H1 (cell line): ENCODE results near the gene ZNF385B. TPM values are rescaled to one million over a fixed set of nuclear protein-coding genes. Genes with fewer than 3 reads are reported as not detected.

Source experiments
- CTCF ChIA-PET: fragments of 300-600 bp; sonication (Branson Sonifier 250); formaldehyde crosslinking; loops from one replicate; lab custom pipeline; 2021; ENCODE audit not compliant: partially characterized antibody; lab: Charles Lee
- POLR2A ChIA-PET: fragments of 300-600 bp; sonication (Branson Sonifier 250); formaldehyde crosslinking; loops from one replicate; lab custom pipeline; 2021; ENCODE audit warnings: inconsistent platforms; ENCODE audit not compliant: partially characterized antibody; lab: Charles Lee
- DNase-seq, 2 experiments: peaks; one replicate each; pipeline versions ENCODE4 v3.0.0 to v3.0.0-alpha.2; 2010 to 2022; ENCODE audit warnings: low spot score in 2 of 2, low read depth in 1 of 2, mixed read lengths in 1 of 2
- FAIRE-seq: peaks from 2 replicates; lab custom pipeline; 2011; peaks lifted over from hg19 to GRCh38; lab: Jason Lieb, UNC
- H2AFZ ChIP-seq: 2 replicates; pipeline ENCODE4 v1.8.1; 2012; ENCODE audit warnings: low read length, inconsistent platforms
- H2AK5ac ChIP-seq: 2 replicates; pipeline ENCODE4 v1.6.1; 2013; ENCODE audit warnings: low read depth, low read length
- H2BK120ac ChIP-seq: replicated peaks from 2 replicates; pipeline ENCODE3; 2013; ENCODE audit warnings: low read depth, low read length, inconsistent platforms
- H2BK12ac ChIP-seq: 2 replicates; pipeline ENCODE4 v1.6.1; 2013; ENCODE audit warnings: low read depth, low read length
- H2BK15ac ChIP-seq: 2 replicates; pipeline ENCODE4 v1.6.1; 2013; ENCODE audit warnings: low read length
- H2BK20ac ChIP-seq: 2 replicates; pipeline ENCODE4 v1.6.1; 2013; ENCODE audit warnings: low read length
- H2BK5ac ChIP-seq: 2 replicates; pipeline ENCODE4 v1.6.1; 2013; ENCODE audit warnings: low read depth, low read length
- H3K14ac ChIP-seq: 2 replicates; pipeline ENCODE4 v1.6.1; 2013; ENCODE audit warnings: inconsistent platforms; ENCODE audit not compliant: insufficient read length
- H3K18ac ChIP-seq: 2 replicates; pipeline ENCODE4 v1.6.1; 2013; ENCODE audit warnings: low read length; ENCODE audit errors: extremely low read depth
- H3K23ac ChIP-seq: 2 replicates; pipeline ENCODE4 v1.6.1; 2013; ENCODE audit warnings: inconsistent platforms; ENCODE audit not compliant: insufficient read length
- H3K23me2 ChIP-seq: 2 replicates; pipeline ENCODE4 v1.6.1; 2013; ENCODE audit warnings: low read depth, low read length
- H3K27ac ChIP-seq: 2 replicates; pipeline ENCODE4 v1.6.1; 2011; ENCODE audit warnings: low read depth, low read length, inconsistent platforms
- H3K27me3 ChIP-seq, 4 experiments: replicated peaks in 1 of 4; 1 replicate in 1 of 4; 2 replicates in 3 of 4; pipeline versions ENCODE4 v1.6.1 to v1.8.1; 2011 to 2013; ENCODE audit warnings: low read length in 3 of 4, mild to moderate bottlenecking in 3 of 4, inconsistent platforms in 2 of 4, mixed read lengths in 2 of 4, moderate library complexity in 1 of 4; ENCODE audit not compliant: control insufficient read depth in 3 of 4, insufficient read depth in 3 of 4; ENCODE audit errors: extremely low read depth in 1 of 4
- H3K36me3 ChIP-seq, 4 experiments: 2 replicates each; pipeline versions ENCODE4 v1.6.1 to v1.8.1; 2011 to 2013; ENCODE audit warnings: mild to moderate bottlenecking in 4 of 4, low read length in 3 of 4, moderate library complexity in 2 of 4, control low read depth in 1 of 4, inconsistent platforms in 1 of 4; ENCODE audit not compliant: insufficient read depth in 4 of 4, control insufficient read depth in 2 of 4
- H3K4ac ChIP-seq: replicated peaks from 2 replicates; pipeline ENCODE3; 2013; ENCODE audit warnings: low read length, low read depth, mixed read lengths, inconsistent platforms; ENCODE audit not compliant: insufficient read length
- H3K4me1 ChIP-seq, 4 experiments: replicated peaks in 1 of 4; 1 replicate in 1 of 4; 2 replicates in 3 of 4; pipeline versions ENCODE4 v1.6.1 to v1.8.1; 2011 to 2013; ENCODE audit warnings: low read length in 3 of 4, inconsistent platforms in 2 of 4, mixed read lengths in 1 of 4; ENCODE audit not compliant: insufficient read depth in 4 of 4, control insufficient read depth in 3 of 4
- H3K4me2 ChIP-seq, 2 experiments: 2 replicates each; pipeline versions ENCODE4 v1.6.1 to v1.8.1; 2011 to 2013; ENCODE audit warnings: low read depth in 2 of 2, low read length in 2 of 2, control low read depth in 1 of 2, inconsistent platforms in 1 of 2, mild to moderate bottlenecking in 1 of 2; ENCODE audit not compliant: insufficient read depth in 1 of 2
- H3K4me3 ChIP-seq, 4 experiments: fragments of 200-600, 300-600 bp in 1 of 4; sonication (generic), shearing (Covaris generic), sonication (Bioruptor Twin) in 1 of 4; 2 replicates each; pipeline versions ENCODE4 v1.5.1 to v1.8.1; 2011 to 2016; ENCODE audit warnings: low read length in 4 of 4, low read depth in 3 of 4, control low read depth in 2 of 4, inconsistent platforms in 2 of 4, mild to moderate bottlenecking in 2 of 4, mixed read lengths in 1 of 4, moderate library complexity in 1 of 4; ENCODE audit not compliant: insufficient read depth in 2 of 4; ENCODE audit errors: extremely low read depth in 1 of 4
- H3K56ac ChIP-seq: replicated peaks from 2 replicates; pipeline ENCODE3; 2013; ENCODE audit warnings: low read depth, mild to moderate bottlenecking, mixed read lengths, low read length, inconsistent platforms; ENCODE audit not compliant: insufficient read length
- H3K79me1 ChIP-seq: 2 replicates; pipeline ENCODE4 v1.6.1; 2013; ENCODE audit warnings: low read depth, low read length, control low read depth
- H3K79me2 ChIP-seq, 2 experiments: 2 replicates each; pipeline versions ENCODE4 v1.6.1 to v1.8.1; 2012 to 2013; ENCODE audit warnings: low read length in 2 of 2, mild to moderate bottlenecking in 2 of 2, inconsistent platforms in 1 of 2; ENCODE audit not compliant: insufficient read depth in 2 of 2, control insufficient read depth in 1 of 2
- H3K9ac ChIP-seq, 4 experiments: replicated peaks in 1 of 4; 1 replicate in 1 of 4; 2 replicates in 3 of 4; pipeline versions ENCODE4 v1.6.1 to v1.8.1; 2011 to 2013; ENCODE audit warnings: low read depth in 3 of 4, low read length in 3 of 4, control low read depth in 2 of 4, mild to moderate bottlenecking in 2 of 4, moderate library complexity in 2 of 4, inconsistent platforms in 1 of 4; ENCODE audit errors: extremely low read depth in 1 of 4
- H3K9me3 ChIP-seq, 2 experiments: 2 replicates each; pipeline versions ENCODE4 v1.6.1 to v1.8.1; 2012 to 2013; ENCODE audit warnings: mild to moderate bottlenecking in 2 of 2, moderate library complexity in 2 of 2, control low read depth in 1 of 2, inconsistent platforms in 1 of 2, low read depth in 1 of 2, low read length in 1 of 2, mixed read lengths in 1 of 2; ENCODE audit not compliant: insufficient read depth in 2 of 2
- H4K20me1 ChIP-seq, 2 experiments: replicated peaks in 1 of 2; 2 replicates each; pipeline versions ENCODE3 to v1.8.1; 2011 to 2013; ENCODE audit warnings: inconsistent platforms in 2 of 2, low read length in 2 of 2, mild to moderate bottlenecking in 1 of 2; ENCODE audit not compliant: insufficient read depth in 2 of 2, control insufficient read depth in 1 of 2
- H4K5ac ChIP-seq: 2 replicates; pipeline ENCODE4 v1.6.1; 2013; ENCODE audit warnings: low read length, low read depth, mixed read lengths, inconsistent platforms; ENCODE audit not compliant: insufficient read length
- H4K8ac ChIP-seq: 2 replicates; pipeline ENCODE4 v1.8.0; 2013; ENCODE audit warnings: mild to moderate bottlenecking, moderate library complexity, low read length, inconsistent platforms; ENCODE audit not compliant: insufficient read depth; ENCODE audit errors: extremely low read depth
- H4K91ac ChIP-seq: replicated peaks from 2 replicates; pipeline ENCODE3; 2013; ENCODE audit warnings: low read length, mixed read lengths, inconsistent platforms; ENCODE audit not compliant: insufficient read length
- BACH1 ChIP-seq: IDR thresholded peaks from 2 replicates; pipeline ENCODE4 v1.6.1; 2012; ENCODE audit warnings: low read length, improper control_type of control experiment
- CREB1 ChIP-seq: IDR thresholded peaks from 2 replicates; pipeline ENCODE4 v1.6.1; 2012; ENCODE audit warnings: inconsistent platforms
- EGR1 ChIP-seq: IDR thresholded peaks from 2 replicates; pipeline ENCODE4 v1.6.1; 2011; ENCODE audit warnings: low read depth, low read length, borderline replicate concordance
- GABPA ChIP-seq: IDR thresholded peaks from 2 replicates; pipeline ENCODE4 v1.6.1; 2011; ENCODE audit warnings: mild to moderate bottlenecking, low read length, moderate library complexity, borderline replicate concordance; ENCODE audit not compliant: insufficient read depth
- KDM4A ChIP-seq: IDR thresholded peaks from one replicate; pipeline ENCODE4 v1.7.1; 2012; ENCODE audit warnings: low read depth, mild to moderate bottlenecking, moderate library complexity, low read length, inconsistent platforms; ENCODE audit not compliant: severe bottlenecking
- SIRT6 ChIP-seq: IDR thresholded peaks from one replicate; pipeline ENCODE4 v1.7.1; 2012; ENCODE audit warnings: low read length, inconsistent platforms
- polyA plus RNA-seq, 7 experiments: library from polyadenylated mRNA; depleted of rRNA in 3 of 7; stranded (reverse) in 5 of 7; unstranded in 2 of 7; fragments of >200 nt in 5 of 7; fragments of 200-250 nt in 2 of 7; gene quantifications; 1 replicate in 5 of 7; 2 replicates in 1 of 7; 4 replicates in 1 of 7; pipeline versions ENCODE4 v1.2.1 to v1.2.3, GENCODE V29; 2011 to 2013; ENCODE audit warnings: missing spikeins in 2 of 7, mixed read lengths in 2 of 7
- total RNA-seq: library from RNA; stranded (reverse); fragmentation: NEBNext Ultra II Directional; extraction: Animal tissue kit (Norgen Biotek cat#: 25700); gene quantifications from 2 replicates; pipeline ENCODE4 v1.2.1, GENCODE V29; 2021
- TF ChIP-seq, protein P1 (sequence below), 3 experiments: IDR thresholded peaks; 1 replicate in 2 of 3; 2 replicates in 1 of 3; pipeline versions ENCODE4 v1.5.1 to v1.6.1; 2011; ENCODE audit warnings: low read length in 3 of 3, mild to moderate bottlenecking in 3 of 3, inconsistent platforms in 2 of 3, low read depth in 1 of 3, moderate library complexity in 1 of 3; ENCODE audit not compliant: insufficient read depth in 1 of 3; ENCODE audit errors: control extremely low read depth in 1 of 3

ZNF385B gene
- total and polyA plus RNA-seq, 2 of the 8 experiments (the other 6 are each of a cell fraction or from before 2014, with no cell fraction given) = 1.1 to 3.7 TPM

DNA sequence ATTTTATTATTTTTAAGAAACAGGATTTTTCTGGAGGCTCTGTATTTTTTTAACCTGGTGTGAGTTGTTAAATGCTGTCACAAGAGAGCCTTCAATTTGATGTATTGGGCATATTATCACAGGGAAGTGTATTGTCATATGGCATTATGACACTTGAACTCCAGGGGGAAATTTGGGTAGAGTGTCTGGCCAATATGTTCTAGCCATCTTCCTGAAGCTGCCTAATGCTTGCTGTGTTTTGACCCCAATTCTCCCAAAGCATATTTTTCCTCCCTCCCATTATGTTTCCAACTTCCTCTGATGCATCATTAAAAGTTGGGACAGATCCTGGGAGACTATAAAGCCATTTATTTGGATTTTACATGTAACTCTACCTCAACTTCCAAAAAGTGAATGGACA lies 382.6 kb downstream of the ZNF385B start:
- no peaks in the 10 kb centered on the region for H3K36me3 ChIP-seq
- no peaks in the 10 kb centered on the region for H4K20me1 ChIP-seq
- H4K5ac ChIP-seq = no peak overlapping the region
- no peak overlapping the region for H2BK20ac ChIP-seq
- CTCF ChIA-PET = interaction anchor here (1.0 to 1.3 kb wide), 2 partner anchors 35 to 56 kb away, joined by 3 to 5 read pairs; no protein-coding TSS in a partner anchor
- no peak overlapping the region for H4K8ac ChIP-seq
- H3K14ac ChIP-seq = no peak overlapping the region
- TF ChIP-seq, protein P1, sequence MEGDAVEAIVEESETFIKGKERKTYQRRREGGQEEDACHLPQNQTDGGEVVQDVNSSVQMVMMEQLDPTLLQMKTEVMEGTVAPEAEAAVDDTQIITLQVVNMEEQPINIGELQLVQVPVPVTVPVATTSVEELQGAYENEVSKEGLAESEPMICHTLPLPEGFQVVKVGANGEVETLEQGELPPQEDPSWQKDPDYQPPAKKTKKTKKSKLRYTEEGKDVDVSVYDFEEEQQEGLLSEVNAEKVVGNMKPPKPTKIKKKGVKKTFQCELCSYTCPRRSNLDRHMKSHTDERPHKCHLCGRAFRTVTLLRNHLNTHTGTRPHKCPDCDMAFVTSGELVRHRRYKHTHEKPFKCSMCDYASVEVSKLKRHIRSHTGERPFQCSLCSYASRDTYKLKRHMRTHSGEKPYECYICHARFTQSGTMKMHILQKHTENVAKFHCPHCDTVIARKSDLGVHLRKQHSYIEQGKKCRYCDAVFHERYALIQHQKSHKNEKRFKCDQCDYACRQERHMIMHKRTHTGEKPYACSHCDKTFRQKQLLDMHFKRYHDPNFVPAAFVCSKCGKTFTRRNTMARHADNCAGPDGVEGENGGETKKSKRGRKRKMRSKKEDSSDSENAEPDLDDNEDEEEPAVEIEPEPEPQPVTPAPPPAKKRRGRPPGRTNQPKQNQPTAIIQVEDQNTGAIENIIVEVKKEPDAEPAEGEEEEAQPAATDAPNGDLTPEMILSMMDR (IDR thresholded peaks at IDR 0.05; ENCODE audit: control extremely low read depth in 1 of 3, insufficient read depth in 1 of 3, low read depth in 1 of 3, low read length in 3 of 3) = no peak
- TF ChIP-seq SIRT6 (no peak), CREB1 (no peak), EGR1 (no peak), BACH1 (no peak), KDM4A (no peak), GABPA (no peak)
- no peak overlapping the region for H3K18ac ChIP-seq
- no peaks in the 10 kb centered on the region for H3K9me3 ChIP-seq
- no peak overlapping the region for H3K4me3 ChIP-seq
- H3K23ac ChIP-seq = no peak overlapping the region
- H2BK15ac ChIP-seq = no peak overlapping the region
- H3K4me1 ChIP-seq = no peaks in the 10 kb centered on the region
- H3K79me1 ChIP-seq = no peaks in the 10 kb centered on the region
- no peak overlapping the region for H3K27ac ChIP-seq
- no peak overlapping the region for H3K4ac ChIP-seq
- no peak overlapping the region for H2BK12ac ChIP-seq
- POLR2A ChIA-PET = no interaction called here
- no peak overlapping the region for H2AK5ac ChIP-seq
- H3K79me2 ChIP-seq = no peaks in the 10 kb centered on the region
- no peak overlapping the region for H2BK5ac ChIP-seq
- H2AFZ ChIP-seq = no peak overlapping the region
- H4K91ac ChIP-seq = no peak overlapping the region
- FAIRE-seq (no peak), DNase-seq (no peak)
- no peaks in the 10 kb centered on the region for H3K27me3 ChIP-seq
- H2BK120ac ChIP-seq = no peak overlapping the region
- H3K4me2 ChIP-seq = no peak overlapping the region
- no peak overlapping the region for H3K9ac ChIP-seq
- no peak overlapping the region for H3K56ac ChIP-seq
- H3K23me2 ChIP-seq = no peaks in the 10 kb centered on the region
